K562 (cell line): ENCODE measurements around the gene PRRC2B. TPM values are rescaled to one million over a fixed set of nuclear protein-coding genes. Genes with fewer than 3 reads are reported as not detected.

Experiments
- ATAC-seq: fragments of 200-7000 bp; cut with Tn5 transposase; 3 replicates; pipeline ENCODE4 v1.9.1; 2020; ENCODE audit warnings: moderate library complexity
- BruUV-seq: library from RNA; stranded (reverse); fragments of 400-500 nt; replicated peaks from 2 replicates; lab custom pipeline; 2021; lab: Mats Ljungman, UMichigan
- CTCF ChIA-PET: fragments of 300-600 bp; formaldehyde crosslinking; extraction: SDS; loops from one replicate; lab custom pipeline; 2021; ENCODE audit warnings: low intra/inter-chr PET ratio; lab: Yijun Ruan, JAX
- POLR2A ChIA-PET: fragments of 300-600, 350-650 bp; sonication (Branson Sonifier 250); formaldehyde crosslinking; extraction: SDS; loops from one replicate; lab custom pipeline; 2021; ENCODE audit warnings: antibody characterized with exemption, inconsistent platforms; lab: Yijun Ruan, JAX
- DNase-seq, 4 experiments: peaks; one replicate each; pipeline versions ENCODE4 v3.0.0 to v3.0.0-alpha.2; 2011 to 2018; ENCODE audit warnings: low spot score in 3 of 4, mixed read lengths in 3 of 4; ENCODE audit errors: extremely low read depth in 1 of 4
- FAIRE-seq: peaks from 2 replicates; lab custom pipeline; 2011; peaks lifted over from hg19 to GRCh38; lab: Jason Lieb, UNC
- H2AFZ ChIP-seq: 2 replicates; pipeline ENCODE4 v1.6.0; 2011; ENCODE audit warnings: low read depth, low read length, control low read depth, inconsistent platforms
- H3K27ac ChIP-seq: fragments of 200-600 bp; 3 replicates; pipeline ENCODE4 v1.8.0; 2011; ENCODE audit warnings: low read depth, mild to moderate bottlenecking, control low read depth, inconsistent platforms, low read length, moderate library complexity, mixed read lengths; ENCODE audit errors: extremely low read depth
- H3K27me3 ChIP-seq, 2 experiments: fragments of 300-600 bp in 1 of 2; 2 replicates in 1 of 2; 3 replicates in 1 of 2; pipeline versions ENCODE4 v1.6.0 to v1.8.0; 2011; ENCODE audit warnings: inconsistent platforms in 2 of 2, low read length in 2 of 2, mild to moderate bottlenecking in 1 of 2, mixed read lengths in 1 of 2, moderate library complexity in 1 of 2; ENCODE audit not compliant: control insufficient read depth in 2 of 2, insufficient read depth in 2 of 2
- H3K36me3 ChIP-seq: fragments of 300-600 bp; 3 replicates; pipeline ENCODE4 v1.8.0; 2011; ENCODE audit warnings: mild to moderate bottlenecking, low read length, inconsistent platforms; ENCODE audit not compliant: control insufficient read depth, insufficient read depth
- H3K4me1 ChIP-seq, 2 experiments: fragments of 200-600 bp in 1 of 2; replicated peaks in 1 of 2; 2 replicates in 1 of 2; 3 replicates in 1 of 2; pipeline versions ENCODE4 v1.5.1 to v1.8.0; 2011; ENCODE audit warnings: inconsistent platforms in 2 of 2, low read length in 2 of 2, mild to moderate bottlenecking in 1 of 2, mixed read lengths in 1 of 2, moderate library complexity in 1 of 2; ENCODE audit not compliant: control insufficient read depth in 2 of 2, insufficient read depth in 2 of 2
- H3K4me2 ChIP-seq: 2 replicates; pipeline ENCODE4 v1.6.1; 2011; ENCODE audit warnings: low read length, control low read depth, inconsistent platforms, mixed read lengths; ENCODE audit not compliant: insufficient read depth
- H3K4me3 ChIP-seq: fragments of 200-600 bp; sonication (generic), shearing (Covaris generic); 2 replicates; pipeline ENCODE4 v1.5.1; 2016; ENCODE audit warnings: control low read depth, inconsistent platforms
- H3K79me2 ChIP-seq: fragments of 200-600 bp; 3 replicates; pipeline ENCODE4 v1.8.0; 2011; ENCODE audit warnings: low read length, inconsistent platforms; ENCODE audit not compliant: control insufficient read depth, insufficient read depth
- H3K9ac ChIP-seq, 2 experiments: 2 replicates each; pipeline versions ENCODE4 v1.6.0 to v1.6.1; 2011; ENCODE audit warnings: low read depth in 2 of 2, low read length in 2 of 2, control low read depth in 1 of 2, inconsistent platforms in 1 of 2, mild to moderate bottlenecking in 1 of 2, mixed read lengths in 1 of 2; ENCODE audit not compliant: insufficient read depth in 1 of 2
- H3K9me1 ChIP-seq: one replicate; pipeline ENCODE4 v1.6.0; 2011; ENCODE audit warnings: inconsistent platforms, mild to moderate bottlenecking, low read length, moderate library complexity; ENCODE audit not compliant: control insufficient read depth, insufficient read depth
- H3K9me3 ChIP-seq: replicated peaks from 2 replicates; pipeline ENCODE4 v1.5.1; 2011; ENCODE audit warnings: low read depth, low read length, inconsistent platforms; ENCODE audit not compliant: control insufficient read depth, insufficient read depth
- H4K20me1 ChIP-seq: replicated peaks from 2 replicates; pipeline ENCODE4 v1.6.1; 2011; ENCODE audit warnings: low read length, inconsistent platforms, mixed read lengths; ENCODE audit not compliant: control insufficient read depth, insufficient read depth
- CHCHD3 ChIP-seq: fragments of 250-450 bp; sonication (Bioruptor Pico); IDR thresholded peaks from 2 replicates; pipeline ENCODE4 v2.1.2; 2022; ENCODE audit warnings: mild to moderate bottlenecking
- GABPA ChIP-seq: fragments of 200-800 bp; sonication (Bioruptor generic); conservative IDR thresholded peaks from 2 replicates; pipeline ENCODE4 v1.6.1; 2016; ENCODE audit warnings: low read depth, missing genetic modification characterization, missing compliant biosample characterization
- KAT8 ChIP-seq: fragments of 450-650 bp; IDR thresholded peaks from 2 replicates; pipeline ENCODE4 v1.6.1; 2016; ENCODE audit warnings: low read depth, mild to moderate bottlenecking
- MEIS2 ChIP-seq: fragments of 450-650 bp; IDR thresholded peaks from 2 replicates; pipeline ENCODE4 v1.6.1; 2014; ENCODE audit warnings: mild to moderate bottlenecking; ENCODE audit not compliant: partially characterized antibody
- MLLT1 ChIP-seq, 2 experiments: fragments of 450-650 bp; IDR thresholded peaks; 2 replicates each; pipeline ENCODE4 v1.6.1; 2016
- MYC ChIP-seq, 2 experiments: fragments of 250-450 bp in 1 of 2; sonication (Bioruptor Pico) in 1 of 2; IDR thresholded peaks; 2 replicates each; pipeline versions ENCODE4 v1.5.1 to v1.6.1; 2012 to 2021; ENCODE audit warnings: low read depth in 2 of 2, borderline replicate concordance in 1 of 2, improper control_type of control experiment in 1 of 2, low read length in 1 of 2, mild to moderate bottlenecking in 1 of 2, moderate library complexity in 1 of 2
- NRF1 ChIP-seq, 2 experiments: fragments of 450-650 bp; IDR thresholded peaks in 1 of 2; conservative IDR thresholded peaks in 1 of 2; 2 replicates each; pipeline ENCODE4 v1.6.1; 2014; ENCODE audit warnings: mild to moderate bottlenecking in 2 of 2
- POLR2A ChIP-seq: fragments of 450-650 bp; conservative IDR thresholded peaks from 2 replicates; pipeline ENCODE4 v1.6.1; 2016
- PRMT5 ChIP-seq: sonication (generic); formaldehyde crosslinking; IDR thresholded peaks from 2 replicates; pipeline ENCODE4 v1.5.0; 2020; ENCODE audit warnings: missing genetic modification reagents
- TAF15 ChIP-seq: fragments of 200-400 bp; formaldehyde crosslinking; IDR thresholded peaks from 2 replicates; pipeline ENCODE4 v1.6.1; 2017; ENCODE audit warnings: mild to moderate bottlenecking, low read depth, low read length, moderate library complexity
- U2AF1 ChIP-seq: fragments of 200-400 bp; formaldehyde crosslinking; optimal IDR thresholded peaks from 2 replicates; pipeline ENCODE3; 2017; ENCODE audit warnings: mild to moderate bottlenecking, low read depth, low read length, moderate library complexity
- ZBTB2 ChIP-seq: fragments of 450-650 bp; IDR thresholded peaks from 2 replicates; pipeline ENCODE4 v1.6.1; 2016; ENCODE audit warnings: antibody characterized with exemption
- ZFX ChIP-seq: sonication (generic); formaldehyde crosslinking; IDR thresholded peaks from 2 replicates; pipeline ENCODE4 v1.8.0; 2022; ENCODE audit warnings: mild to moderate bottlenecking, missing genetic modification reagents, moderate library complexity
- ZKSCAN3 ChIP-seq: fragments of 250-450 bp; sonication (Bioruptor Pico); IDR thresholded peaks from 2 replicates; pipeline ENCODE4 v1.4.0; 2020
- ZNF76 ChIP-seq: fragments of 250-450 bp; sonication (Bioruptor Pico); IDR thresholded peaks from 2 replicates; pipeline ENCODE4 v1.4.0; 2020; ENCODE audit warnings: mild to moderate bottlenecking, moderate library complexity, borderline replicate concordance
- WGBS: fragments of 100-300 bp; shearing (Covaris generic); methylation state at CpG from one replicate; pipeline ENCODE4 v1.1.6; 2016; ENCODE audit warnings: low coverage, mixed read lengths; ENCODE audit not compliant: insufficient coverage; ENCODE audit errors: missing lambda C conversion rate; 5-methylcytosine and 5-hydroxymethylcytosine counted together
- in situ Hi-C: fragments of 300-500 bp; cut with MboI; formaldehyde crosslinking; loops from 4 replicates; pipeline ENCODE4 v1.15.0; 2018; ENCODE audit warnings: inconsistent platforms, mixed read lengths
- intact Hi-C: fragments of 100-400 bp; cut with micrococcal nuclease; formaldehyde crosslinking; loops from 2 replicates; pipeline ENCODE4 v1.14.2; 2022
- polyA plus RNA-seq, 8 experiments: library from polyadenylated mRNA; depleted of rRNA in 4 of 8; stranded (reverse) in 5 of 8; unstranded in 3 of 8; fragments of >200 nt; fragmentation: Nextera tagmentation in 2 of 8; fragmentation: Illumina TruSeq in 1 of 8; extraction: Ambion mirVana in 2 of 8; extraction: Trizol in 1 of 8; gene quantifications; 2 replicates each; pipeline versions ENCODE4 v1.2.1 to v1.2.3, GENCODE V29; 2011 to 2014; ENCODE audit warnings: inconsistent platforms in 1 of 8, missing spikeins in 1 of 8
- total RNA-seq, 7 experiments: library from RNA; depleted of rRNA in 6 of 7; stranded (reverse); fragments of >200 nt in 6 of 7; fragmentation: Illumina TruSeq in 2 of 7; extraction: Trizol in 2 of 7; gene quantifications; 2 replicates each; pipeline versions ENCODE4 v1.2.1 to v1.2.3, GENCODE V29; 2011 to 2021; ENCODE audit warnings: low replicate concordance in 1 of 7
- TF ChIP-seq, protein P1 (sequence below): sonication (generic); formaldehyde crosslinking; IDR thresholded peaks from 2 replicates; pipeline ENCODE4 v1.8.1; 2023; ENCODE audit warnings: mild to moderate bottlenecking, missing genetic modification reagents

PRRC2B gene
- total and polyA plus RNA-seq, 9 of the 15 experiments (the other 6 are each of a cell fraction or from before 2014, with no cell fraction given): 0.34 to 125 (median 30.9) TPM

DNA sequence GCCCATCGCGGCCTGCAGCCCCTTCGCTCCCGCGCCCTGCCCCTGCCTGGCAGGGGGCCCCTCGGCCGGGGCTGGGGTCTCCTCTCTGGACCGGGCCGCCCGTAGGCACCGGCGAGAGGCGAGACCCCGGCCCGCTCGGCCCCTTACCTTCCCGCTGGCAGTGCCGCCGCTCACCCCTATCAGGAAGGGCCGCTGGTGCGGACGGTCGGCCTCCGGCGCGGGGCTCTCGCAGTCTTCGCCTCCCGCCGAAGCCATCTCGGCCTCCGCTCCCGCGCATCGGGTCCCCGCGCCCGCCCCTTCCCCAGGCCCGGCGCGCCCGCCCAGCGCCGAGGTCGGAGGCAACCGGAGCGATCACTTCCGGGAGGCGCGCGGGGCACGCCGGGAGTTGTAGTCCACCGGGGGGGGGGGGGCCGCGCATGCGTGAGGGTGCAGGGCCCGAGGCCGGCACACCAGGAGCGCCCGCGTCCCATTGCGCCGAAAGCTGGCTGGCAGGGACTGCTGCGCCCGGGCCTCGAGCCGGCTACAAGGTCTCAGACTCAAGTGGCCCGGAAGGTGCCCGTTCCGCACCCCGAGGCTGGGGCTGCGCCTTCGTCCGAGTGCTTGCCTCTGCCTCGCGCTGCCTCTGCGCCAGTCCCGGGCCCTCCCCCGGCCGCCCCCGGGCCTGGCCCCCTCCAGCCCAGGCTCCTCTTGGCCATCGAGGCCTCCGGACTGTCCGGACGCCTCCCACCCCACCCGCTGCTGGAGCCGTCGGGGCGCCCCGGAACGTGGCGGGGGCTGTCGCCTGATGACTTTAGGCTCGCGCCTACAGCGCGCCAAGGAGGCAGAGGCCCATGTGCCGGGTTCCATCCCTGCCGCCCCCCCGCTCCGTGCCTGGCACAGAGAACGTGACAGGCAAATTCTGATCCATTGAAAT, 137.3 kb downstream of the PRRC2B start, which contains the start of gene UCK1:
Gene UCK1 (minus strand): TSS at position 344 of the 913 bp plus-strand sequence. CDS start 89 bp downstream, at position 255.
- Histone ChIP-seq H3K79me2 (peaks cover 14% of the 10 kb centered on the region), H4K20me1 (no peaks in the 10 kb centered on the region), H3K27me3 (peaks cover 0 to 2% of the 10 kb centered on the region in 2 experiments; a peak in 1 of 5 replicates), H3K36me3 (peaks cover 38% of the 10 kb centered on the region; the same call in 2 of the 3 replicates), H3K27ac (peak within 1 kb of the TSS; percentile 64), H3K4me2 (peak within 1 kb of the TSS; percentile 82), H3K4me3 (peak within 1 kb of the TSS; percentile 95), H3K4me1 (peaks cover 17 to 45% of the 10 kb centered on the region in 2 experiments; a peak in 4 of 5 replicates), H3K9me3 (no peaks in the 10 kb centered on the region), H2AFZ (peak within 1 kb of the TSS; percentile 97), H3K9me1 (no peaks in the 10 kb centered on the region), H3K9ac (peak within 1 kb of the TSS; percentile 77 to 94)
- ChIA-PET CTCF (no interaction called here), POLR2A (interaction anchor here (0.6 kb wide), 1 partner anchor 21 kb away, joined by 3 read pairs; no protein-coding TSS in a partner anchor)
- DNase-seq: peak; percentile 91 to 99 (median 99)
- no TSS peak for BruUV-seq
- in situ Hi-C loops (no loop called here), intact Hi-C loops (no loop called here)
- peak; percentile 96 for ATAC-seq
- WGBS: 16% methylated on average over 34 of the region's 103 CpGs
- FAIRE-seq: no peak
- peak; percentile 69 for TF ChIP-seq POLR2A
- TF ChIP-seq KAT8: no peak
- TF ChIP-seq, protein P1, sequence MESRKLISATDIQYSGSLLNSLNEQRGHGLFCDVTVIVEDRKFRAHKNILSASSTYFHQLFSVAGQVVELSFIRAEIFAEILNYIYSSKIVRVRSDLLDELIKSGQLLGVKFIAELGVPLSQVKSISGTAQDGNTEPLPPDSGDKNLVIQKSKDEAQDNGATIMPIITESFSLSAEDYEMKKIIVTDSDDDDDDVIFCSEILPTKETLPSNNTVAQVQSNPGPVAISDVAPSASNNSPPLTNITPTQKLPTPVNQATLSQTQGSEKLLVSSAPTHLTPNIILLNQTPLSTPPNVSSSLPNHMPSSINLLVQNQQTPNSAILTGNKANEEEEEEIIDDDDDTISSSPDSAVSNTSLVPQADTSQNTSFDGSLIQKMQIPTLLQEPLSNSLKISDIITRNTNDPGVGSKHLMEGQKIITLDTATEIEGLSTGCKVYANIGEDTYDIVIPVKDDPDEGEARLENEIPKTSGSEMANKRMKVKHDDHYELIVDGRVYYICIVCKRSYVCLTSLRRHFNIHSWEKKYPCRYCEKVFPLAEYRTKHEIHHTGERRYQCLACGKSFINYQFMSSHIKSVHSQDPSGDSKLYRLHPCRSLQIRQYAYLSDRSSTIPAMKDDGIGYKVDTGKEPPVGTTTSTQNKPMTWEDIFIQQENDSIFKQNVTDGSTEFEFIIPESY: peak; percentile 89
- TF ChIP-seq PRMT5: no peak
- TF ChIP-seq ZNF76: 0 out of 2 replicates have a peak, but pooled peaks have one; percentile 12
- no peak for TF ChIP-seq ZKSCAN3 (CRISPR knock-in tag)
- no peak for TF ChIP-seq CHCHD3
- peak; percentile 43 for TF ChIP-seq U2AF1
- no peak for TF ChIP-seq ZBTB2
- TF ChIP-seq MYC (IDR thresholded peaks at IDR 0.05; ENCODE audit: low read depth, low read length): peak; percentile 34; the same call in 1 of the 2 replicates
- no peak for TF ChIP-seq MYC (CRISPR knock-in tag; IDR thresholded peaks at IDR 0.05; ENCODE audit: borderline replicate concordance, low read depth)
- TF ChIP-seq MLLT1 (IDR thresholded peaks at IDR 0.05): 0 out of 4 replicates have a peak, but pooled peaks of 1 of the 2 experiments have one; percentile 31
- TF ChIP-seq GABPA (tag): peak; percentile 98
- no peak for TF ChIP-seq TAF15
- peak; percentile 90 for TF ChIP-seq ZFX
- TF ChIP-seq NRF1 (conservative IDR thresholded peaks at IDR 0.05 in 1 of 2, IDR thresholded peaks at IDR 0.05 in 1 of 2): peak; percentile 93 to 94
- peak; percentile 65 for TF ChIP-seq MEIS2
